GM23338 (cell line): Measurements from ENCODE around the gene SPOPL. TPM values are rescaled to one million over a fixed set of nuclear protein-coding genes. Genes with fewer than 3 reads are reported as not detected.

Source experiments
- ATAC-seq: fragments of 200-7000 bp; cut with Tn5 transposase; 3 replicates; pipeline ENCODE4 v1.9.1; 2020
- DNase-seq: peaks from one replicate; pipeline ENCODE4 v3.0.0-alpha.2; 2015; ENCODE audit warnings: low spot score
- H2AFZ ChIP-seq: fragments of 200-600 bp; sonication (generic); 2 replicates; pipeline ENCODE4 v1.8.0; 2016; ENCODE audit warnings: antibody characterized with exemption, mild to moderate bottlenecking, moderate library complexity
- H3F3A ChIP-seq: fragments of 200-600 bp; sonication (generic); replicated peaks from 2 replicates; pipeline ENCODE4 v1.8.0; 2017; ENCODE audit warnings: antibody characterized with exemption, mixed run types, low read depth
- H3K27ac ChIP-seq: fragments of 200-600 bp; sonication (generic); 2 replicates; pipeline ENCODE4 v1.6.1; 2016; ENCODE audit warnings: low read depth
- H3K27me3 ChIP-seq: fragments of 200-600 bp; sonication (generic); 2 replicates; pipeline ENCODE4 v1.8.0; 2016; ENCODE audit warnings: mild to moderate bottlenecking, mixed run types, moderate library complexity; ENCODE audit not compliant: insufficient read depth
- H3K36me3 ChIP-seq: fragments of 200-600 bp; sonication (generic); 2 replicates; pipeline ENCODE4 v1.8.0; 2016; ENCODE audit warnings: mild to moderate bottlenecking; ENCODE audit not compliant: insufficient read depth
- H3K4me1 ChIP-seq: fragments of 200-600 bp; sonication (generic); 2 replicates; pipeline ENCODE4 v1.8.0; 2016; ENCODE audit warnings: mild to moderate bottlenecking, moderate library complexity; ENCODE audit not compliant: insufficient read depth
- H3K4me2 ChIP-seq: fragments of 200-600 bp; sonication (generic); 2 replicates; pipeline ENCODE4 v1.7.1; 2017; ENCODE audit warnings: mixed run types
- H3K4me3 ChIP-seq: fragments of 200-600 bp; sonication (generic); 2 replicates; pipeline ENCODE4 v1.6.1; 2016; ENCODE audit warnings: mixed run types
- H3K79me2 ChIP-seq: fragments of 200-600 bp; sonication (generic); replicated peaks from 2 replicates; pipeline ENCODE4 v1.8.0; 2017; ENCODE audit warnings: mild to moderate bottlenecking; ENCODE audit not compliant: insufficient read depth
- H3K9me2 ChIP-seq: fragments of 200-600 bp; sonication (generic); 2 replicates; pipeline ENCODE4 v1.8.0; 2017; ENCODE audit not compliant: insufficient read depth
- H4K20me1 ChIP-seq: fragments of 200-600 bp; sonication (generic); replicated peaks from 2 replicates; pipeline ENCODE4 v1.8.0; 2017; ENCODE audit warnings: mild to moderate bottlenecking; ENCODE audit not compliant: insufficient read depth
- H3K27ac Mint-ChIP-seq: 2 replicates; pipeline ENCODE4 v1.8.0; 2020; ENCODE audit warnings: inconsistent platforms, mild to moderate bottlenecking, moderate library complexity, mixed read lengths
- H3K27me3 Mint-ChIP-seq: 3 replicates; pipeline ENCODE4 v1.8.0; 2022; ENCODE audit warnings: low read depth, mild to moderate bottlenecking, moderate library complexity, mixed read lengths, inconsistent platforms; ENCODE audit not compliant: insufficient read depth, poor library complexity
- H3K36me3 Mint-ChIP-seq: 3 replicates; pipeline ENCODE4 v1.8.0; 2021; ENCODE audit warnings: low read depth, mild to moderate bottlenecking, inconsistent platforms, moderate library complexity, mixed read lengths
- H3K4me1 Mint-ChIP-seq: 3 replicates; pipeline ENCODE4 v1.8.0; 2020; ENCODE audit warnings: mild to moderate bottlenecking, inconsistent platforms, mixed read lengths
- H3K4me3 Mint-ChIP-seq: 3 replicates; pipeline ENCODE4 v1.8.0; 2021; ENCODE audit warnings: moderate library complexity, mild to moderate bottlenecking, inconsistent platforms, mixed read lengths
- H3K9me3 Mint-ChIP-seq: 3 replicates; pipeline ENCODE4 v1.8.0; 2020; ENCODE audit warnings: moderate library complexity, mild to moderate bottlenecking, inconsistent platforms, mixed read lengths
- CREB1 ChIP-seq: fragments of 250-450 bp; sonication (Bioruptor Pico); IDR thresholded peaks from 2 replicates; pipeline ENCODE4 v1.5.0; 2020; ENCODE audit warnings: low read depth, mild to moderate bottlenecking, moderate library complexity
- EZH2 ChIP-seq: fragments of 200-600 bp; sonication (generic); IDR thresholded peaks from one replicate; pipeline ENCODE4 v1.8.0; 2017; ENCODE audit warnings: antibody characterized with exemption, mild to moderate bottlenecking, low read depth; ENCODE audit not compliant: unreplicated experiment
- EZH2phosphoT487 ChIP-seq: fragments of 200-600 bp; sonication (generic); IDR thresholded peaks from one replicate; pipeline ENCODE4 v1.8.1; 2018; ENCODE audit warnings: antibody characterized with exemption; ENCODE audit not compliant: unreplicated experiment
- JUNB ChIP-seq: IDR thresholded peaks from one replicate; pipeline ENCODE4 v1.6.1; 2016; ENCODE audit warnings: antibody characterized with exemption; ENCODE audit not compliant: unreplicated experiment
- NANOG ChIP-seq: IDR thresholded peaks from 2 replicates; pipeline ENCODE4 v1.6.1; 2016; ENCODE audit warnings: antibody characterized with exemption, borderline replicate concordance
- STAT1 ChIP-seq: IDR thresholded peaks from one replicate; pipeline ENCODE4 v1.6.1; 2016; ENCODE audit warnings: antibody characterized with exemption; ENCODE audit not compliant: unreplicated experiment
- ZNF114 ChIP-seq: fragments of 250-450 bp; sonication (Bioruptor Pico); IDR thresholded peaks from 2 replicates; pipeline ENCODE4 v1.5.0; 2020; ENCODE audit warnings: mild to moderate bottlenecking, moderate library complexity
- ZNF331 ChIP-seq: fragments of 250-450 bp; sonication (Bioruptor Pico); IDR thresholded peaks from 2 replicates; pipeline ENCODE4 v1.5.0; 2020; ENCODE audit warnings: low read depth, mild to moderate bottlenecking, moderate library complexity
- polyA plus RNA-seq: library from polyadenylated mRNA; unstranded; fragments of >200 nt; fragmentation: Nextera tagmentation; extraction: Ambion mirVana; gene quantifications from 2 replicates; pipeline ENCODE4 v1.2.1, GENCODE V29; 2016
- total RNA-seq: library from RNA; depleted of rRNA; stranded (reverse); fragments of >200 nt; shearing (Covaris generic); gene quantifications from 2 replicates; pipeline ENCODE4 v1.2.3, GENCODE V29; 2014
- TF ChIP-seq, protein P1 (sequence below): fragments of 250-450 bp; sonication (Bioruptor Pico); IDR thresholded peaks from 2 replicates; pipeline ENCODE4 v1.5.0; 2020; ENCODE audit warnings: mild to moderate bottlenecking, moderate library complexity
- TF ChIP-seq, protein P2 (sequence below): IDR thresholded peaks from one replicate; pipeline ENCODE4 v1.6.1; 2018; ENCODE audit warnings: antibody characterized with exemption; ENCODE audit not compliant: unreplicated experiment

Gene SPOPL
- total and polyA plus RNA-seq, 2 experiments from 2014 or later, result 4.5 to 15.4 TPM

DNA sequence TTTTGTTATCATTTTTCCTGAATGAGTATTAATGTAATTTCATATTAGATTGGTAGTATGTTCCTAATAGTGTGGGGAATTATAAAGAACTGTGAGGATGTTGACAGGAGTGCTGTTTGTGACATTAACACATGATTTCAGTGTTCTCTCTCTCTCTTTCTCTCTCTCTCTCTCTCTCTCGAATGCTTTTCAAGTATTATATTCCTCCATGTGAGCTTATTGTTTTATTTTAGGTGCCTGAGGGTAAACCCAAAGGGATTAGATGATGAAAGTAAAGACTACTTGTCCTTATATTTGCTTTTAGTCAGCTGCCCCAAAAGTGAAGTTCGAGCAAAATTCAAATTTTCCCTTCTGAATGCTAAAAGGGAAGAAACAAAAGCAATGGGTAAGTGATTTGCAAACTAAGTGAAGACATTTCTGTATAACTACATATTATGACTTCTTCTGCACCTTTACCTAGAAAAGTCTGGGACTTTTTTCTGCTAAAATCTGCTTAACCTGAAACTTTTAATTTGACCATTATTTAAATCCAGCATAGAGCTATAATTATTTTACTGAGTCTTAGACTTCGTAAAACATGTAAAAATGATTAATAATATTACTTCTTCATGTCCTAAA lies 49.2 kb downstream of the SPOPL start:
- DNase-seq (no peak), ATAC-seq (no peak)
- H4K20me1 ChIP-seq, result no peaks in the 10 kb centered on the region
- peak overlapping the region; percentile 29; the same call in 1 of the 2 replicates for H3K27ac Mint-ChIP-seq
- no peaks in the 10 kb centered on the region for H3K9me2 ChIP-seq
- TF ChIP-seq STAT1 (no peak), ZNF114 (CRISPR knock-in tag) (no peak)
- H3K9me3 Mint-ChIP-seq, result no peaks in the 10 kb centered on the region
- no peaks in the 10 kb centered on the region for H3K4me1 ChIP-seq
- H3K27ac ChIP-seq, result no peak overlapping the region
- peaks cover 15% of the 10 kb centered on the region; the same call in 2 of the 3 replicates for H3K4me1 Mint-ChIP-seq
- no peak overlapping the region for H3K4me2 ChIP-seq
- H3K27me3 Mint-ChIP-seq, result no peaks in the 10 kb centered on the region
- no peak overlapping the region for H3K4me3 ChIP-seq
- no peak overlapping the region for H3K4me3 Mint-ChIP-seq
- no peaks in the 10 kb centered on the region for H3K36me3 ChIP-seq
- no peaks in the 10 kb centered on the region for H3F3A ChIP-seq
- H3K36me3 Mint-ChIP-seq, result peaks cover 15% of the 10 kb centered on the region; the same call in 2 of the 3 replicates
- H3K27me3 ChIP-seq, result no peaks in the 10 kb centered on the region
- no peak overlapping the region for H2AFZ ChIP-seq
- peaks cover 43% of the 10 kb centered on the region for H3K79me2 ChIP-seq

- no peaks in the 10 kb centered on the region for H3K4me1 ChIP-seq
- H3K27me3 Mint-ChIP-seq, result no peaks in the 10 kb centered on the region
- no peak for TF ChIP-seq NANOG
- no peak for TF ChIP-seq ZNF331 (CRISPR knock-in tag)
- TF ChIP-seq, protein P1, sequence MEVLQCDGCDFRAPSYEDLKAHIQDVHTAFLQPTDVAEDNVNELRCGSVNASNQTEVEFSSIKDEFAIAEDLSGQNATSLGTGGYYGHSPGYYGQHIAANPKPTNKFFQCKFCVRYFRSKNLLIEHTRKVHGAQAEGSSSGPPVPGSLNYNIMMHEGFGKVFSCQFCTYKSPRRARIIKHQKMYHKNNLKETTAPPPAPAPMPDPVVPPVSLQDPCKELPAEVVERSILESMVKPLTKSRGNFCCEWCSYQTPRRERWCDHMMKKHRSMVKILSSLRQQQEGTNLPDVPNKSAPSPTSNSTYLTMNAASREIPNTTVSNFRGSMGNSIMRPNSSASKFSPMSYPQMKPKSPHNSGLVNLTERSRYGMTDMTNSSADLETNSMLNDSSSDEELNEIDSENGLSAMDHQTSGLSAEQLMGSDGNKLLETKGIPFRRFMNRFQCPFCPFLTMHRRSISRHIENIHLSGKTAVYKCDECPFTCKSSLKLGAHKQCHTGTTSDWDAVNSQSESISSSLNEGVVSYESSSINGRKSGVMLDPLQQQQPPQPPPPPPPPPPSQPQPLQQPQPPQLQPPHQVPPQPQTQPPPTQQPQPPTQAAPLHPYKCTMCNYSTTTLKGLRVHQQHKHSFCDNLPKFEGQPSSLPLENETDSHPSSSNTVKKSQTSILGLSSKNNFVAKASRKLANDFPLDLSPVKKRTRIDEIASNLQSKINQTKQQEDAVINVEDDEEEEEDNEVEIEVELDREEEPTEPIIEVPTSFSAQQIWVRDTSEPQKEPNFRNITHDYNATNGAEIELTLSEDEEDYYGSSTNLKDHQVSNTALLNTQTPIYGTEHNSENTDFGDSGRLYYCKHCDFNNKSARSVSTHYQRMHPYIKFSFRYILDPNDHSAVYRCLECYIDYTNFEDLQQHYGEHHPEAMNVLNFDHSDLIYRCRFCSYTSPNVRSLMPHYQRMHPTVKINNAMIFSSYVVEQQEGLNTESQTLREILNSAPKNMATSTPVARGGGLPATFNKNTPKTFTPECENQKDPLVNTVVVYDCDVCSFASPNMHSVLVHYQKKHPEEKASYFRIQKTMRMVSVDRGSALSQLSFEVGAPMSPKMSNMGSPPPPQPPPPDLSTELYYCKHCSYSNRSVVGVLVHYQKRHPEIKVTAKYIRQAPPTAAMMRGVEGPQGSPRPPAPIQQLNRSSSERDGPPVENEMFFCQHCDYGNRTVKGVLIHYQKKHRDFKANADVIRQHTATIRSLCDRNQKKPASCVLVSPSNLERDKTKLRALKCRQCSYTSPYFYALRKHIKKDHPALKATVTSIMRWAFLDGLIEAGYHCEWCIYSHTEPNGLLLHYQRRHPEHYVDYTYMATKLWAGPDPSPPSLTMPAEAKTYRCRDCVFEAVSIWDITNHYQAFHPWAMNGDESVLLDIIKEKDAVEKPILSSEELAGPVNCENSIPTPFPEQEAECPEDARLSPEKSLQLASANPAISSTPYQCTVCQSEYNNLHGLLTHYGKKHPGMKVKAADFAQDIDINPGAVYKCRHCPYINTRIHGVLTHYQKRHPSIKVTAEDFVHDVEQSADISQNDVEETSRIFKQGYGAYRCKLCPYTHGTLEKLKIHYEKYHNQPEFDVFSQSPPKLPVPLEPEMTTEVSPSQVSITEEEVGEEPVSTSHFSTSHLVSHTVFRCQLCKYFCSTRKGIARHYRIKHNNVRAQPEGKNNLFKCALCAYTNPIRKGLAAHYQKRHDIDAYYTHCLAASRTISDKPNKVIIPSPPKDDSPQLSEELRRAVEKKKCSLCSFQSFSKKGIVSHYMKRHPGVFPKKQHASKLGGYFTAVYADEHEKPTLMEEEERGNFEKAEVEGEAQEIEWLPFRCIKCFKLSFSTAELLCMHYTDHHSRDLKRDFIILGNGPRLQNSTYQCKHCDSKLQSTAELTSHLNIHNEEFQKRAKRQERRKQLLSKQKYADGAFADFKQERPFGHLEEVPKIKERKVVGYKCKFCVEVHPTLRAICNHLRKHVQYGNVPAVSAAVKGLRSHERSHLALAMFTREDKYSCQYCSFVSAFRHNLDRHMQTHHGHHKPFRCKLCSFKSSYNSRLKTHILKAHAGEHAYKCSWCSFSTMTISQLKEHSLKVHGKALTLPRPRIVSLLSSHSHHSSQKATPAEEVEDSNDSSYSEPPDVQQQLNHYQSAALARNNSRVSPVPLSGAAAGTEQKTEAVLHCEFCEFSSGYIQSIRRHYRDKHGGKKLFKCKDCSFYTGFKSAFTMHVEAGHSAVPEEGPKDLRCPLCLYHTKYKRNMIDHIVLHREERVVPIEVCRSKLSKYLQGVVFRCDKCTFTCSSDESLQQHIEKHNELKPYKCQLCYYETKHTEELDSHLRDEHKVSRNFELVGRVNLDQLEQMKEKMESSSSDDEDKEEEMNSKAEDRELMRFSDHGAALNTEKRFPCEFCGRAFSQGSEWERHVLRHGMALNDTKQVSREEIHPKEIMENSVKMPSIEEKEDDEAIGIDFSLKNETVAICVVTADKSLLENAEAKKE (CRISPR knock-in tag), result no peak
- no peak for TF ChIP-seq EZH2phosphoT487
- TF ChIP-seq JUNB, result no peak
- no peak for TF ChIP-seq EZH2
- TF ChIP-seq STAT1, result no peak
- no peak for TF ChIP-seq CREB1
- no peak for TF ChIP-seq ZNF114 (CRISPR knock-in tag)
- TF ChIP-seq, protein P2, sequence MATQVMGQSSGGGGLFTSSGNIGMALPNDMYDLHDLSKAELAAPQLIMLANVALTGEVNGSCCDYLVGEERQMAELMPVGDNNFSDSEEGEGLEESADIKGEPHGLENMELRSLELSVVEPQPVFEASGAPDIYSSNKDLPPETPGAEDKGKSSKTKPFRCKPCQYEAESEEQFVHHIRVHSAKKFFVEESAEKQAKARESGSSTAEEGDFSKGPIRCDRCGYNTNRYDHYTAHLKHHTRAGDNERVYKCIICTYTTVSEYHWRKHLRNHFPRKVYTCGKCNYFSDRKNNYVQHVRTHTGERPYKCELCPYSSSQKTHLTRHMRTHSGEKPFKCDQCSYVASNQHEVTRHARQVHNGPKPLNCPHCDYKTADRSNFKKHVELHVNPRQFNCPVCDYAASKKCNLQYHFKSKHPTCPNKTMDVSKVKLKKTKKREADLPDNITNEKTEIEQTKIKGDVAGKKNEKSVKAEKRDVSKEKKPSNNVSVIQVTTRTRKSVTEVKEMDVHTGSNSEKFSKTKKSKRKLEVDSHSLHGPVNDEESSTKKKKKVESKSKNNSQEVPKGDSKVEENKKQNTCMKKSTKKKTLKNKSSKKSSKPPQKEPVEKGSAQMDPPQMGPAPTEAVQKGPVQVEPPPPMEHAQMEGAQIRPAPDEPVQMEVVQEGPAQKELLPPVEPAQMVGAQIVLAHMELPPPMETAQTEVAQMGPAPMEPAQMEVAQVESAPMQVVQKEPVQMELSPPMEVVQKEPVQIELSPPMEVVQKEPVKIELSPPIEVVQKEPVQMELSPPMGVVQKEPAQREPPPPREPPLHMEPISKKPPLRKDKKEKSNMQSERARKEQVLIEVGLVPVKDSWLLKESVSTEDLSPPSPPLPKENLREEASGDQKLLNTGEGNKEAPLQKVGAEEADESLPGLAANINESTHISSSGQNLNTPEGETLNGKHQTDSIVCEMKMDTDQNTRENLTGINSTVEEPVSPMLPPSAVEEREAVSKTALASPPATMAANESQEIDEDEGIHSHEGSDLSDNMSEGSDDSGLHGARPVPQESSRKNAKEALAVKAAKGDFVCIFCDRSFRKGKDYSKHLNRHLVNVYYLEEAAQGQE, result no peak
Measured at GRCh38 chr2:138554123-138554522, 52.6 kb downstream of the SPOPL start.

More at GRCh38 chr2:138554123-138554522, 52.6 kb downstream of the SPOPL start:
- Histone ChIP-seq H3K27me3 (no peaks in the 10 kb centered on the region), H3K9me2 (no peaks in the 10 kb centered on the region), H3K4me3 (no peak overlapping the region), H2AFZ (no peak overlapping the region), H4K20me1 (no peaks in the 10 kb centered on the region), H3K79me2 (peaks cover 11% of the 10 kb centered on the region; the same call in 1 of the 2 replicates), H3K27ac (no peak overlapping the region), H3K4me2 (no peak overlapping the region), H3K36me3 (no peaks in the 10 kb centered on the region; the same call in 1 of the 2 replicates), H3F3A (no peaks in the 10 kb centered on the region)
- H3K4me3 Mint-ChIP-seq, result no peak overlapping the region
- no peak for DNase-seq
- no peaks in the 10 kb centered on the region for H3K9me3 Mint-ChIP-seq
- no peak for ATAC-seq
- H3K4me1 Mint-ChIP-seq, result peaks cover 11% of the 10 kb centered on the region; the same call in 2 of the 3 replicates
- no peak overlapping the region for H3K27ac Mint-ChIP-seq
- H3K36me3 Mint-ChIP-seq, result peaks cover 29% of the 10 kb centered on the region
